Fibroblast of gingiva (primary cell): ENCODE results near the gene MRPS22.

Experiments
- DNase-seq: peaks from one replicate; pipeline ENCODE4 v3.0.0-alpha.2; 2011; ENCODE audit warnings: low read depth

The MRPS22 gene

GRCh38 chr3:139343895-139344856, at the start of gene MRPS22:
Gene MRPS22, plus strand, starts transcription at chr3:139344020. Its CDS starts 7 bp downstream, at chr3:139344027.
- peak; percentile 85 for DNase-seq

- peak; percentile 24 for DNase-seq
Measured at GRCh38 chr3:139295040-139295439, 48.8 kb upstream of the MRPS22 start.

- no peak for DNase-seq
Measured at GRCh38 chr3:139296141-139296718, 47.6 kb upstream of the MRPS22 start.

DNA sequence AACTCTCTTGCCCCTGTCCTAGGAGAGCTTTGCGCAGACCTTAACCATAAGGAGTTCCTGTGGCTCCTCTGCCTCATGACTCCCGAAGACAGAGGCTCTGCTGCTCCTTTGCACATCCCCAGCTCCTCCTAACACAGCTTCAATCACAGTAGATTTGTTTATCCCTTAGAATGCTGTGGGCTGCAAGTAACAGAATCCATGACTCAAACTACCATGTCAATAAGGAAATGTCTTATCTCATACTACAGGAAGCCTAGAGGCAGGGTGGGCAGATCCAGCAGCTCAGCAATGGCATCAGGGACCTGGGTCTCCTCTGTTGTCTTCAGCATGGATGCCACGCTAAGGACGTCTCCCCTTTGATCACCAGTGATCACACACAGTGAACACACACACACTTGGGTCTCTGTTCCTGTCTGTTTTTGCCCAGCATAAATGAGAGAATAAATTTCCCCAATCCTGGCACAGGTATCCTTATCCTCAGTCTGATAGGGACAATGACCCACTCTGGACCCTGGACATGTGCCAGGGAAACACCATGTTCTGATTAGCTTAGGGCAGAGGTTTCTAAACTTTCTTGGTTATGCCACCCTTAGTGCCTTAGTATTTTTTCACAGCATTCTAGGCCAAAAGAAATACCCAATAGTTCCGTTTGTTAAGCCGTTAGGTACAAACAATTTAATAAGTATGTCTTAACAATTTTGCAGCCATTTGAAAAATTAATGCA, 46.1 kb upstream of the MRPS22 start:
- DNase-seq, result no peak

DNA sequence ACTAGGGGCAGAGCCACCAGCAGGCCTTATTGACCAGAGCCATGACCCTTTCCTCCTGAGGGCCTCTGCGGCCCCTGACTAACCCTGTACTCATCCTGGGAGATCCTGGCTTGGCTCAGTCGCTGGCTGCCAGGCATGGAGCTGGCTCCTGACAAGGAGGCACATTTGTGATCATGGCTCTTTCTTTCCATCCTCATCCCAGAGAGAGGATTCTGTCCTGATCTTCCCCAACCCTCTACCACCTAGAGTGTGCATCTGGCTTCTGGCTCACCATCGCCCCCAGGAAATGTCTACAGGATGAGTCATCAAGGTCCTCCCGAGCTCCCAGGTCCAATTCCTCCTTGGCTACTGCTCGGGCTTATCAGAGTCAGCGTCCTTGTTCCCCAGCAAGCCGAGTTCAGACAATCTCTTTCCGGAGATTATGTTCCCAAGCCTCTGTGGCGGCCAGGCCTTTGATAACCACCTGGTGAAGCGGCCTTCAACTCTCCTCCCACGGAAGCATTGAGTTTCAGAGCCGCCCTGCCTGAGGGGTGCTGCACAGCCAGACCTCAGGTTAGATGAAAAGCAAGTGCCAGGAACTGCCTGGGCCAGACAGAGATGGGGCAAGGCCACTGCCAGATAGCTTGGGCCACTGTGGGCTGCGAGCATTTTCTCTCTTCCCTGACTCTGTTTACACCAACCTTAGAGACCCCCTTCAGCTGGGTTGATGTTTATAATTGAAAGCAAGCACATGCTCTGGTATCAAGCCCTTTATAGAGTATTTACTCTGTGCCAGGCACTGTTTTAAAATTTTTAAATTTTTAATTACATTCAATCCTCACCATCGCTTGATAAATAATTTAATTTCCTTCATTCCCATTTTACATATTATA, 44.3 kb upstream of the MRPS22 start:
- no peak for DNase-seq

DNA sequence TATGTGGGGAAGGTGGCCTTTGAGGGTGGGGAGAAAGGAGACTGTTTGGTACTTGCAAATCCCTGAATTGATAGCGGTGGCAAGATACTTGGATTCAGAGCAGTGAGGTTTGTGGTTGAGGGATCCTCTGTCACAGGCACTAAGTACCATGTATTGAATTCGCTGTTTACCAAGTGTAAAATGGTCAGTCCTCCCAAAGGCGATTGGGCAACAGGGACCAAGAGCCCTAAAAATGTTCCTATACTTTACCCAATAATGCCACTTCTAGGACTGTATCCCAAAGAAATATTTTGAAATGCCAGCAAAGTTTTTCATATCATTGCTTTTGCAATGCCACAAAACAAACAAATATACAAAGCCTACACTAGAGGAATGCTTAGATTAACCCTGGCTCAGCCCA, 43.4 kb upstream of the MRPS22 start:
- DNase-seq, result peak; percentile 59

DNA sequence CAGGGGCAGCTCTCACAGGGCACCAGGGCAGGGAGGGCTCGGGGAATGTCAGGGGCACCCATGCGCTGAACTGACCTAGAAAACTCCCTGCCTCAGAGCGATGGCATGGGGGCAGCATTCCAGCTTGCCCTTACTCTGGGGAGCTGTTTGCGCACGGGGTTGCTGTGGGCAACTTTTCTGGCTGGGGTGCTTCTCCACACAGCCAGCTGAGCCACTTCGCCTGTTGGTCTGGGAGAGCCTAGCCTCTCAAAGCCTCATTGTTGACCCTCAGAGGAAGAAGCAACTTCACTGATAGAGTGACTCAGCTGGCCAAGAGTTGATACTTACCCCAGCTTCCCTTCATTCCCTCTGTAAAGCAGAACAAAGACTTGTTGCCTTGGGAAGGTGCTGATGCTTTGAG, 42.6 kb upstream of the MRPS22 start:
- no peak for DNase-seq

DNA sequence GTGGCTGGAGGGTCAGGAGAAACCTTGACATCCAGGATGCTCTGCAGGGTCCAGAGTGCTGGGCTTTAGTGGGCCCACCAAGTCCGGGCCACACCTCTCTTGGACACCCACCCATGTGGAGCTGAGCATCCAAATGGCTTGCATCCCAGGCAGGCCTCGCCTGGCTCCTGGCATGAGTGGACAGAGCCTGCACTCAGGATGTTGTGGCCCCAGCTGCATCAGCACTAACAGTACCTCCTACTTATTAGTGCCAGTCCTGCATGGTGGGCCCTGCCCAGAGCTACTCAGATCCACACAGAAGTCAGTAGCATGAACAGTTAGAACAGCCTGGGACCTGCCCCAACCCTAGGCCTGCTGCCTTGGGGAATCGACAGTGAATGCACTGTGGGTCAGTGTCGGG, 42.2 kb upstream of the MRPS22 start:
- no peak for DNase-seq

DNA sequence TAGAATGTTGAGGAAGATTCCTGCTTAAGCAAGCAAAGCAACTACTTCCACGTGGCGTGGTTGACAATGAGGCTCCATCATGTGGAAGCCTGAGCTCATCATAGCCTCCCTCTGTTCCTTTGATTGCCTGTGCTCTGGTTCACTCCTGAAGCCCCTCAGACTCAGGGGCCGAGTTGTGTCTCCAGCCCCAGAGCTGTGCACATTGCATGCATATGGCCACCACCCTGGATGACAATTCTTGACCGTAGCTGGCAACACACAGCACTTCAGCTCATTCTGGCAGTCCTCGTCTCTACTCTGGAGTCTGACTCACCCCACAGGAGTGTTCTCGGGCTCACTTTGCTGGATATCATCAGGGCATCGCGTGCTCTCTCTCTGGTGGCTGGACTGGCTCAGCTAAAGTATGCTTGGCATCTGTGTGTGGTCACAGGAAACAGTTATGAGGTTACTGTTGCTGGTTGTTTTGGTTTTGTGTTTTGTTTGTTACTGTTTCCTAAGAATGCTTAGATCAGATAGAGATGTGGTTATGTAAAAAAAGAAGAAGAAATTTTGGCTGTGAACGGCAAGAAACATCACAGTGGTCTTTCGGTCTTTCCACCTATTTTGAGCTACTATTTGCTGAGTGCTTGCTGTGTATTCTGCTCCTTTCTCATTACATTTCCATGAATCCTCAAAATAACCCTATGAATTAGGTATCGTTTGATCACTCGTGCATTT, 41.6 kb upstream of the MRPS22 start:
- DNase-seq, result peak; percentile 98

DNA sequence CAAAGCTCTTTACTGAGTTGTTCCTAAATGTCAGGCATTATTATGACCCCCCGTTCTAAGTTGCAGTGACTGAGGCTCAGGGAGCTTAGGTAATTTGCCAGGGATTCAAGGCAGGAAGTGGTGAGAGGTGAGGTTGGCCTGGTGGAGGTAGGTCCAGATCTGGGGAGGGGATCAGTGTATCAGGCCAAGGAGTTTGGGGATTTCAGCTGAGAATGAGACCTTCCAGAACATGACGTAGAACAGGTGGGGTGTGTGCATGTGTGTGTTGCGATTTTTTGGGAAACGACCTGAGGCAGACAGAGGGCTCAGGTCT, 41.1 kb upstream of the MRPS22 start:
- DNase-seq, result no peak

DNA sequence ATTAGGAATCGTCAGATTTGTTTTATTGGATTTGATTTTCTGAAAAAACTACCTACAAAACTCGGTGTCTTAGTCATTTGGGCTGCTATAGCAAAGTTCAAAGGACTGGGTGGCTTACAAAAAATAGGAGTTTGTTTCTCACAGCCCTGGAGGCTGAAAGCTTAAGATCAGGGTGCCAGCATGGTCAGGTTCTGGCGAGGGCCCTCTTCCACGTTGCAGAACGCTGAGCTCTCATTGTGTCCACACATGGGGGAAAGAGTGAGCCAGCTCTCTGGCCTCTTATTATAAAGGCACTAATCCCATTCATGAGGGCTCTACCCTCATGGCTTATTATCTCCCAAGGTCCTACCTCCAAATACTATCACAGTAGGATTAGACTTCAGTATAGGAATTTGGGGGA, 40.6 kb upstream of the MRPS22 start:
- DNase-seq, result no peak

DNA sequence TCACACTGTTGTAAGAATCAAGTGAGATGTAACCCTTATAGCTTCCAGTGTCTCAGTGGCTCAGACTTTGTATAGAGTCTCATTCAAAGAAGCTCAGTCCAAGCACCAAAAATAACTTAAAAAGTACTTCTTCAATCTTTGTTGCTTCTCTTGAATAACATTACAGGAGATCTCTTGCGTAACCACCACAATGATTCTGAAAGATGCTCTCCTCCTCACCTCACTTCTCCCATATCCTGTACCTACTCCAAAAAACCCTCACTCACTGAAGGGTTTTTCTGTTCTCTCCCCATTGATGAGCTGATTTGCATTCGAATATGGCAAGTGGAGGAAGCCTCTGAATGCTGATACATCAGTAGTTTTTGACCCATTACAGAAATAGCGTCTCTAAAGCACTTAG, 39.4 kb upstream of the MRPS22 start:
- DNase-seq, result no peak

GRCh38 chr3:139306078-139306477, 37.7 kb upstream of the MRPS22 start:
- DNase-seq, result no peak

- no peak for DNase-seq
Measured at GRCh38 chr3:139307072-139307491, 36.7 kb upstream of the MRPS22 start.

DNA sequence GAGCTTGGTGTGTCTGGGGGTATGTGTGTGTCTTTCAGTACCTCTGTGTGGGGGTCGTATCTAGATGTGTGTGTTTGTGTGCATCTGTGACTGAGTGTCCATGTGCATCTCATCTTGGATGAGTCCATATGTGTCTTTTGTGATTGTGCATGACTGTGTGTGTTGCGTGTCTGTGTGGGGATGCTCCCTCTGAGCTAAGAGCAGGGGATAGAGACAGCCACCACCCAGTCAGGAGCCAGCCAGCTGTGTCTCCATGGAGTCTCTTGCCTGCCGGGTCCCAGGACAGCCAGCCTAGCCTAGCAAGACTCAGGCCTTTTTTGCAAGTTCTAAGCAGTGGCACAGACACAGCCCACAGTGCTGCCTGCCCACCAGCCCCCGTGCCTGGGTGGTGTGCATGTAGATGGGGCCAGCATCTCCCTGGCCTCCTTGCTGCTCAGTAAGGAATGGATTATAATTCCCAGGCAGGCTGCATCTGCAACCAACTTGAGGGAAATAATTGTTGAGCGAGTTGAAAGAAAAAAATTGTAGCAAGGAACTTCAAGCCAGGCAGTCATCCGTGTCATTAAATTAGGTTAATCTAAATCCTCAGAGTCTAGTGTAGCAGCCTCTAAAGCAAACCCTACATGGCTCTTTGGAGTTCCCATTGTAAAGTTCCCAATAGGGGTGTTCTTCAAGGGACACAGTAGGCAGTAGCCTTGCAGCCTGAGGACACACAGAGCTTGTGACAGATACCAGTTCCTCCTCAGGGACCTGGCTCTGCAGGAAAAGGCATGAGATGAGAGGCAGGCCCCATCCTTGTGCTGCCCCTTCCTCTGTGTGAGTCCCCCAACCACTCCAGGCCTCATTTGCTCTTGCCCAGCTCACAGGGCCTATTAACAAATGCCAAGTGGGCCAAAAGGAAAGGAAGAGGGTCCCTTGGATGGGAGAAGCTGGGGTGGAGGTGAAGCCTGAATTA, 35.9 kb upstream of the MRPS22 start:
- no peak for DNase-seq

- DNase-seq, result no peak
Measured at GRCh38 chr3:139308560-139308959, 35.3 kb upstream of the MRPS22 start.

DNA sequence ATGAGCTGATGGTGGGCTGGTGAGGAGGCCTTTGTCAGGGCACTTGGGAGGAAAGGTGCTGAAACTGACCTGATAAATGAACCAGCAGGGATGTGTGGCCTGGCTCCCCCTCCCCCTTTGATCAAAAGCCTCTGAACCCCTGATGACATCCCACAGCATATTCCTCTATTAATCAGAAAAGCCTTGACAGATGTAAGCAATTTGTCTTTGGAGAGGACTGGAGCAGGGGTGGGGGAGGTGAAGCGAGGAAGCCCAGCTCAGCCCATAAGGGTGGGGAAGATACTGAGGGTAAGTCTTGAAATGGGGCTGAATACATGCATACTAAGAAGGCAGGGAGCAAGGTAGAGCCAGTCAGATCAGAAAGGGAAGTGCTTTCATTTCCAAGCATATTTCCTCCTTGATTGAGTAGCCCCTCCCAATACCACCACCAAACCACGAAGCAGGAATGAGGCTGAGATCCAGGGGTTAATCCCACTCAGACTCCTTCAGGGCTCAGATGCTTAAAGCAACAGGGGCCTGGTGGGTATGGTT, 34.7 kb upstream of the MRPS22 start:
- DNase-seq, result no peak

GRCh38 chr3:139309880-139310279, 33.9 kb upstream of the MRPS22 start:
- DNase-seq, result no peak

DNA sequence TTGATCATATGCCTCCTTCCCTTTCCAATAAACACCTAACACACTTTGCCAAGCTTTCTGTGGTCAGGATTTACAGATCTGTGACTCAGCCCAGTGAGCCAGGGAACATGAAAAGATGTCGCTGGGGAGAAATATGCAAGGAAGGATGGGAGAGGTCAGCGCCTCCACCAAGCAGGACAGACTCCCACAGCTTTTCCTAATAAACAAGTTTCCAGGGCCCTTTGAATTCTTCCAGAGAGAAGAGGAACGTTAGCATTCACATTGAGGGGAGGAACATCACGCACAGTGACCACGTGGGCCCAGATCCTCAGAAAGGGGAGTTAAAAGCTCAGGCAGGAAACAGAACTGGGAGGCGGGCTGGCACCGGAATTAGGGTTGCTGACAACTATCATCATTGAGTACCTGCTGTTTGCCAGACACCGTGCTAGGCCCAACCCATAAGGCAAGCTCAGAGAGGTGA, 33.3 kb upstream of the MRPS22 start:
- peak; percentile 70 for DNase-seq

- DNase-seq, result no peak
Measured at GRCh38 chr3:139311557-139311956, 32.3 kb upstream of the MRPS22 start.
